GM19035 (cell line): ENCODE results near the gene EIF4G1.
A peak's percentile ranks its signal among the peaks of the same experiment; 100 is the strongest.
"Not testable (repeated sequence)": the region's sequence is repeated elsewhere in the genome, so short reads cannot be mapped to it uniquely, and the experiment has no call there.

Experiments
- ATAC-seq: cut with Tn5 transposase; IDR thresholded peaks from one replicate; pipeline ENCODE4 v1.9.1; 2021; ENCODE audit not compliant: unreplicated experiment

The EIF4G1 gene, protein sequence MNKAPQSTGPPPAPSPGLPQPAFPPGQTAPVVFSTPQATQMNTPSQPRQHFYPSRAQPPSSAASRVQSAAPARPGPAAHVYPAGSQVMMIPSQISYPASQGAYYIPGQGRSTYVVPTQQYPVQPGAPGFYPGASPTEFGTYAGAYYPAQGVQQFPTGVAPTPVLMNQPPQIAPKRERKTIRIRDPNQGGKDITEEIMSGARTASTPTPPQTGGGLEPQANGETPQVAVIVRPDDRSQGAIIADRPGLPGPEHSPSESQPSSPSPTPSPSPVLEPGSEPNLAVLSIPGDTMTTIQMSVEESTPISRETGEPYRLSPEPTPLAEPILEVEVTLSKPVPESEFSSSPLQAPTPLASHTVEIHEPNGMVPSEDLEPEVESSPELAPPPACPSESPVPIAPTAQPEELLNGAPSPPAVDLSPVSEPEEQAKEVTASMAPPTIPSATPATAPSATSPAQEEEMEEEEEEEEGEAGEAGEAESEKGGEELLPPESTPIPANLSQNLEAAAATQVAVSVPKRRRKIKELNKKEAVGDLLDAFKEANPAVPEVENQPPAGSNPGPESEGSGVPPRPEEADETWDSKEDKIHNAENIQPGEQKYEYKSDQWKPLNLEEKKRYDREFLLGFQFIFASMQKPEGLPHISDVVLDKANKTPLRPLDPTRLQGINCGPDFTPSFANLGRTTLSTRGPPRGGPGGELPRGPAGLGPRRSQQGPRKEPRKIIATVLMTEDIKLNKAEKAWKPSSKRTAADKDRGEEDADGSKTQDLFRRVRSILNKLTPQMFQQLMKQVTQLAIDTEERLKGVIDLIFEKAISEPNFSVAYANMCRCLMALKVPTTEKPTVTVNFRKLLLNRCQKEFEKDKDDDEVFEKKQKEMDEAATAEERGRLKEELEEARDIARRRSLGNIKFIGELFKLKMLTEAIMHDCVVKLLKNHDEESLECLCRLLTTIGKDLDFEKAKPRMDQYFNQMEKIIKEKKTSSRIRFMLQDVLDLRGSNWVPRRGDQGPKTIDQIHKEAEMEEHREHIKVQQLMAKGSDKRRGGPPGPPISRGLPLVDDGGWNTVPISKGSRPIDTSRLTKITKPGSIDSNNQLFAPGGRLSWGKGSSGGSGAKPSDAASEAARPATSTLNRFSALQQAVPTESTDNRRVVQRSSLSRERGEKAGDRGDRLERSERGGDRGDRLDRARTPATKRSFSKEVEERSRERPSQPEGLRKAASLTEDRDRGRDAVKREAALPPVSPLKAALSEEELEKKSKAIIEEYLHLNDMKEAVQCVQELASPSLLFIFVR (N-terminal part only)

DNA sequence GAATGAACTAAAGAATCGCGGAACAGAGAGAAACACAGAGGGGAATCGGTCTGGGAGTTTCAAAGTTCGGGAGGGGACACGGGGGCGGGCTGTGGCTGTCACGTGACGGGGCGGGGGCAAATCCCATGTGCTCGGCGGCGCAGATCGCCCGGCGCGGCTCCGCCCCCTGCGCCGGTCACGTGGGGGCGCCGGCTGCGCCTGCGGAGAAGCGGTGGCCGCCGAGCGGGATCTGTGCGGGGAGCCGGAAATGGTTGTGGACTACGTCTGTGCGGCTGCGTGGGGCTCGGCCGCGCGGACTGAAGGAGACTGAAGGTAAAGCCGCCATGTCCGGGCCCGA lies at the start of gene EIF4G1:
Gene EIF4G1, plus strand, starts transcription at position 244 of the 337 bp plus-strand sequence. CDS start 1,191 bp downstream, outside the sequence.
- peak; percentile 87 for ATAC-seq

DNA sequence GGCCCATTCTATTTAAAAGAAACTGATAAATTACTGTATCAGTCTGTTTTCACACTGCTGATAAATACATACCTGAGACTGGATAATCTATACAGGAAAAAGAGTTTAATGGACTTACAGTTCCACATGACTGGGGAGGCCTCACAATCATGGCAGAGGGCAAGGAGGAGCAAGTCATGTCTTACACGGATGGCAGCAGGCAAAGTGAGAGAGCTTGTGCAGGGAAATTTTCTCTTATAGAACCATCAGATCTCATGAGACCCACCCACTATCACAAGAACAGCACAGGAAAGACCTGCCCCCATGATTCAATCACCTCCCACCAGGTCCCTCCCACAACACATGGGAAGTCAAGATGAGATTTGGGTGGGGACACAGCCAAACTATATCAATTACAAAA lies 47.2 kb upstream of the EIF4G1 start:
- not testable (repeated sequence) for ATAC-seq

DNA sequence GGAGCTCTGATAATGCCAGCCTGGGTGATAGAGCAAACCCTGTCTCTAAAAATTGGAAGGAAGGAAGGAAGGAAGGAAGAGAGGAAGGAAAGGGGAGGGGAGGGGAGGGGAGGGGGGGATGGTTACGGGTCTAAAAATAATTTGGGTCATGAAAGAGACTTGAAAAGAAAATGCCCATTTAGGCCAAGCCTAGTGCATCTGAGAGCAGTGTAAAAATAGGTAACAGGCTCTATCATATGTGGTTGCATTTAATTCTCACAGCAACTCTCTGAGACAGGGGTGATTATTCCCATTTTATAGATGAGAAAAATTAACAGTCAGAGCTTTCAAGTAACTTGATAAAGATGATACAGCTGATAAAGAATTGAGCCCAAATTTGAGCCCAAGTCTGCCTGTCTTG lies 42.1 kb upstream of the EIF4G1 start:
- no peak for ATAC-seq

DNA sequence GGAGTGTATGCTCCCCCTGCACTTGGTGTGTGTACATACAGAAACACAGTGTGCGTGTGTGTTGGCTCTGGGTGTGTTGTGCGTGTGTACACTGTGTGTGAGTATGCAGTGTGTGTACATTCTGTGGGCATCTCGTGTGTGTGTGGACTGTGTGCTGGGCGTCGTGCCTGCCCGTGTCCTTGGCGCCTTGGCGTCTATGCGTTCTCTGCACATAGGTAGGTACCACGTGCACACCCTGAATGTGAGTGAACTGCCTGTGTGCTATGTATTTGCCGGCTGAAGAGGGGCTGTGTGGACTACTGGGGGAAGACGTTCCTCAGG lies 39.1 kb upstream of the EIF4G1 start:
- ATAC-seq: no peak

DNA sequence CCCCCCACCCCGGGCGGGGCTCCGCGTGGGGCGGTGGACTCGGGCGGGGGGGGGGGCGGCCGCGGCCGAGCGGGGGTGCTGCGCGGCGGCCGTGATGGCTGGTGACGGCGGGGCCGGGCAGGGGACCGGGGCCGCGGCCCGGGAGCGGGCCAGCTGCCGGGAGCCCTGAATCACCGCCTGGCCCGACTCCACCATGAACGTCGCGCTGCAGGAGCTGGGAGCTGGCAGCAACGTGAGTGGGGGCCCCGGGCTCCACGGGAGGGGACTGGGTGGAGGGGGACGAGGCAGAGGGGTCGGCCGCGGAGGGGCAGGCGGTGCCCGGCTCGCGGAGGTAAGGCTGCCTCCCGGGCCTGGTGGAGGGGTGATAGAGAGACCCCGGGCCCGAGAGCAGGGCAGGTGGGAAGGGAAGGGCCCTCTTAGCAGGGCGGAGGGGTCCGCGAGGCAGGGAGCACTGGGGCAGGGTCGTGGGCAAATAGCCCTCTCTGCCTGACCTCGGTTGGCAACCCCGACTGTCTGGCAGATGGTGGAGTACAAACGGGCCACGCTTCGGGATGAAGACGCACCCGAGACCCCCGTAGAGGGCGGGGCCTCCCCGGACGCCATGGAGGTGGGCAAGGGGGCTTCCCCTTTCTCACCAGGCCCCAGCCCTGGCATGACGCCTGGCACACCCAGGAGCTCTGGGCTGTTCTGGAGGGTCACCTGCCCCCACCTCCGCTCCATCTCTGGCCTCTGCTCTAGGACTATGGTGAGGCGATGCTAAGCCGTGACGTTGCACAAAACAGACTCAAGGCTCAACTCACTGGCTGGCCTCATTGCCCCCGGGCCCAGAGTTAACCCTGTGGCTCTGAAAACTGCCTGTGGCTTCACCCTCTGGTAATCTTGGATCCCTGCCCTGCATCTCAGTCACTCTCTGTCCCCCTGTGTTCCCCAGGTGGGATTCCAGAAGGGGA lies 38.2 kb upstream of the EIF4G1 start, which contains the start of gene ECE2:
Gene ECE2, plus strand, starts transcription at position 62 of the 950 bp plus-strand sequence. Its CDS starts 132 bp downstream, at position 194.
- no peak for ATAC-seq

DNA sequence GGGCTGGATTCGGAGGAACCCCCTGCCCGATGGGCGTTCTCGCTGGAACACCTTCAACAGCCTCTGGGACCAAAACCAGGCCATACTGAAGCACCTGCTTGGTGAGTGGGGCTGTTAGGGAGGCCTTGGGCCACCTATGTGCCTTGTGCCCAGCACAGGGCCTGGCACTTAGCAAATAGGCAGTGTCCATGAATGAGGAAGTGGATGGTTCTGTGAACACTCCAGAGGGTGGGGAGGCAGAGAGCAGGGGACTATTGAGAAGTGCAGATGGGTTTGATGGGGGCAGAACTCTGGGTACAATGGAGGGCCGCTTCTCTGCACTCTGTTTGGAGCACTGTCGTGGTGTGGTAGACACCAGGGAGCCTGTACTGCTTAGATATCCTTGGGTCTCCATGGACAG lies 37.0 kb upstream of the EIF4G1 start:
- ATAC-seq: no peak

DNA sequence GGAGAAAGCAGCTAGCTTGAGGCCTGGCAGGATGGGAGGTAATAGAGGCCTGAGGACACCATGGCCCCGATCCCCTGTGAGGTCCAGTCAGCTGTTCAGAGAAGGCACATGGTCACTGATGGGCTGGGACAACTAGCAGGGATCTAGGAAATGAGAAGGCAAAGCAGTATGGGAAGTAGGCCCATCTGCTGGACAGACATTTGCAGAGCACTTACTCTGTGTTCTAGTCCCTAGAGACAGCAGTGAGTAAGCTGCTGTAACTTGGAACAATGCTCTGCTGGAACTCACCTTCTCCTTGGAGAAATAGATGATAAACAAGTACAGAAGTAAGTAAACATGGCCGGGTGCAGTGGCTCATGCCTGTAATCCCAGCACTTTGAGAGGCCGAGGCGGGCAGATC lies 31.5 kb upstream of the EIF4G1 start:
- no peak for ATAC-seq

DNA sequence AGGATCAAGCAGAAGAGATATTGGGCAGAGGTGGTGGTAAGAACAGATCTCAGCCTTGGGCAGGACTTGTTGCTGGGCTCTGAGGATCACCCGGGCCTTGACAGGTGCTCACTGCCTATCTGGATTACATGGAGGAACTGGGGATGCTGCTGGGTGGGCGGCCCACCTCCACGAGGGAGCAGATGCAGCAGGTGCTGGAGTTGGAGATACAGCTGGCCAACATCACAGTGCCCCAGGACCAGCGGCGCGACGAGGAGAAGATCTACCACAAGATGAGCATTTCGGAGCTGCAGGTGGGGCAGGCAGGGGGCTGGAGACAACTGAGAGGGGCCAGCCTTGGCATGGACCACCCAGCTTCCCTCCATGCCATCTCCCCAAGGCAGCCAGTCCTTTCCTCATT lies 30.7 kb upstream of the EIF4G1 start:
- ATAC-seq: no peak

DNA sequence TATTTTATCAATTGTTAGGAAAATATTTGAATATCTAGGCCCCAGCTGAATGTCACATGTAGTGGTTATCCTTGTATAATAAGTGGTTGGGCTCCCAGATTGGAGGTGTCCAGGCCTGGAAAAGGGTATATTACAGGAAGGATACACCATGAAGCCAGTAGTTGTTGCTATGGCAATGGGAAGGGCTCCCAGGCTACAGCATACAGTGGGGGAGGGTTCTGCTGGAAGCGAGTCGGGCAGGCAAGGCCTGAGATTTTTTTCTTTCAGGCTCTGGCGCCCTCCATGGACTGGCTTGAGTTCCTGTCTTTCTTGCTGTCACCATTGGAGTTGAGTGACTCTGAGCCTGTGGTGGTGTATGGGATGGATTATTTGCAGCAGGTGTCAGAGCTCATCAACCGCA lies 29.7 kb upstream of the EIF4G1 start:
- no peak for ATAC-seq

DNA sequence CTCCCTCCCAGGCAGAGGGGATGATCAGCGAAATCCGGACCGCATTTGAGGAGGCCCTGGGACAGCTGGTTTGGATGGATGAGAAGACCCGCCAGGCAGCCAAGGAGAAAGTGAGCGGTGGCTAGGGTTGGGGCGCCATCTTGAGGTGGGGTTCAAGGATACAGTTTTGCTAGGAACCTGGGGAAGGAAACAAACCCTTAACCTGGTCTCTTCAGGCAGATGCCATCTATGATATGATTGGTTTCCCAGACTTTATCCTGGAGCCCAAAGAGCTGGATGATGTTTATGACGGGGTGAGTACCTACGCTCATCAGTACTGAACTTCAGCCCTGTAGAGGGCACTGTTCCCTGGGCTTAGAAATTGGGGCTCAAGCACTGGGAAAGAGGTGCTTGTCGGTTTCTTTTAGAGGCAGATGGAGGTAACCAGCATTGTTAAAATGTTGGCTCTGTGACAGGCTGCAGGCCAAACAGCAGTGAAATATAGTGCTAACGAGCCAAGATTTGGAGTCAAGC lies 24.9 kb upstream of the EIF4G1 start:
- no peak for ATAC-seq

DNA sequence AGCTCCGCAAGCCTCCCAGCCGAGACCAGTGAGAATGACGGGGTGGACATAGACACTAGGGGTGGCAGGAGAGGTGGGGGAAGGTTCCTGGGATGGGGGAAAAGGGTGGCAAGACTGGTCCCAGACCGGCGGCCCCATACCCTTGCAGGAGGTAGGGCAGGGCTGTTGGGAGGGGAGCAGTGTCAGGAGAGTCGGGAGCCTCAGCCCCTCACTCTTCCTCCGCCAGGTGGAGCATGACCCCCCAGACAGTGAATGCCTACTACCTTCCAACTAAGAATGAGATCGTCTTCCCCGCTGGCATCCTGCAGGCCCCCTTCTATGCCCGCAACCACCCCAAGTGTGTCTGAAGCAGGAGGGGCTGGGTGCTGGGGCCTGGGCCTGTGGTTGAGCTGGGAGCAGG lies 24.1 kb upstream of the EIF4G1 start:
- no peak for ATAC-seq

DNA sequence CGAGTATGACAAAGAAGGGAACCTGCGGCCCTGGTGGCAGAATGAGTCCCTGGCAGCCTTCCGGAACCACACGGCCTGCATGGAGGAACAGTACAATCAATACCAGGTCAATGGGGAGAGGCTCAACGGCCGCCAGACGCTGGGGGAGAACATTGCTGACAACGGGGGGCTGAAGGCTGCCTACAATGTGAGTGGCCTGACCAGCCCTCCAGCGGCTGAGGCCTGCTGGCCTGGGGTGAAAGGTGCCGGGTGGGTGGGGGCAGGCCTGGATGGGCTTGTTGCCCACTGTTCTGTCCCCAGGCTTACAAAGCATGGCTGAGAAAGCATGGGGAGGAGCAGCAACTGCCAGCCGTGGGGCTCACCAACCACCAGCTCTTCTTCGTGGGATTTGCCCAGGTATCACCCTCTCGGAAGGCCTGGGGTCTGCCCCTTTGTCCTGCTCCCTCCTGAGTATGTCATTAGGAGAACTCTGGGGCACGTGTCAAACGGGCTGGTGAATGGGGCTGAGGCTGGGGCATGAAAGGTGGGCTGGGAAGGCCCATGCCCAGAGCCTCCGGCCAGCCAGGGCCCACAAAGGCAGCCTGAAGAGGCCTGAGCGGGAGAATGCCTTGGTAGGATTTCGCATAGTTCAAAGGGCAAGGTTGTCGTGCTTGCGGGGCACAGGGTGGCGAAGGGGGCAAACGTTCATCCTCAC lies 23.2 kb upstream of the EIF4G1 start:
- no peak for ATAC-seq

DNA sequence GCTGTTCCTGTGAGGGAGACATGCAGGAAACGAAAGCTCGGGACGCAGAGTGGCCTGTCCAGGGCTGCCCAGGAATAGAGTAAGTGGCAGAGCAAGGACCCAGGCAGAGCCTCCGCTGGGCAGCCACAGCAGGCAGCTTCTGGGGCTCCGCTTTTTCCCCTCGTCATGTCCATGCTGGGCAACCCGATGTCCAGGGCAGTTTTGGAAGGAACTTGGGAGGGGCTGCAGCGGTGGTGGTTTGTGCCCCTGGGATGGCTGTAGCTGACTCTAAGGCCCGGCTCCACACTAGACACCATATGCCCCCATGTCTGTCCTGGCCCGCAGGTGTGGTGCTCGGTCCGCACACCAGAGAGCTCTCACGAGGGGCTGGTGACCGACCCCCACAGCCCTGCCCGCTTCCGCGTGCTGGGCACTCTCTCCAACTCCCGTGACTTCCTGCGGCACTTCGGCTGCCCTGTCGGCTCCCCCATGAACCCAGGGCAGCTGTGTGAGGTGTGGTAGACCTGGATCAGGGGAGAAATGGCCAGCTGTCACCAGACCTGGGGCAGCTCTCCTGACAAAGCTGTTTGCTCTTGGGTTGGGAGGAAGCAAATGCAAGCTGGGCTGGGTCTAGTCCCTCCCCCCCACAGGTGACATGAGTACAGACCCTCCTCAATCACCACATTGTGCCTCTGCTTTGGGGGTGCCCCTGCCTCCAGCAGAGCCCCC lies 22.5 kb upstream of the EIF4G1 start:
- no peak for ATAC-seq

DNA sequence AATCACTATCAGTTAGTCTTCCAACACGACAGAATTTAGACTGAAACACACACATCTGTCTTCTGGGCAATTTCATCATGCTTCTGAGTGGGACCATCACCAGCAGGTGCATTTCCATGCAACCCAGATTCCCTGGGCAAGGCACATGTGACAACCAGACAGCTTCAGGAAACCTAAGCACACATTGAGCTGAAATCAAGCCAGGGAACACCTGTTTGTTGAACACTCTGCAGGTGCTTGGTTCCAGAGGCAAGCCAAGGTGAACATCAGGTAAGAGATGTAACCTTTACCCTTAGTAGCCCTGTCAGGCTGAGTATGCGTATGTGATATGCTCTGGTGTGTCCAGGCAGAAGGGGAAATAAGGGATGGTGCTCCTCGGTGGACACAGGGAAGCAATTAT lies 18.6 kb upstream of the EIF4G1 start:
- ATAC-seq: no peak

DNA sequence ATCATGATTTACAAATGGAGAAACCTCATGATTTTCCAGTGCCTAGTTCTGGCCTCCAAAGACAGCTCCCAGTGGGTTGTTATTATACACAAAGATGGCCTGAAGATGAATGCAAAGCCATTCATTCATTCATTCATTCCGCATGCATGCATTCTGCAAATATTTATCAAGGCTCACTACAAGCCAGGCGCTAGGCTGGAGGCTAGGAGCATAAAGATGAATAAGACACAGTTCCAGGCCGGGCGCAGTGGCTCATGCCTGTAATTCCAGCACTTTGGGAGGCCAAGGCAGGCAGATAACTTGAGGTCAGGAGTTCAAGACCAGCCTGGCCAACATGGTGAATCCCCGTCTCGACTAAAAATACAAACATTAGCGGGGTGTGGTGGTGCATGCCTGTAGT lies 17.8 kb upstream of the EIF4G1 start:
- no peak for ATAC-seq

DNA sequence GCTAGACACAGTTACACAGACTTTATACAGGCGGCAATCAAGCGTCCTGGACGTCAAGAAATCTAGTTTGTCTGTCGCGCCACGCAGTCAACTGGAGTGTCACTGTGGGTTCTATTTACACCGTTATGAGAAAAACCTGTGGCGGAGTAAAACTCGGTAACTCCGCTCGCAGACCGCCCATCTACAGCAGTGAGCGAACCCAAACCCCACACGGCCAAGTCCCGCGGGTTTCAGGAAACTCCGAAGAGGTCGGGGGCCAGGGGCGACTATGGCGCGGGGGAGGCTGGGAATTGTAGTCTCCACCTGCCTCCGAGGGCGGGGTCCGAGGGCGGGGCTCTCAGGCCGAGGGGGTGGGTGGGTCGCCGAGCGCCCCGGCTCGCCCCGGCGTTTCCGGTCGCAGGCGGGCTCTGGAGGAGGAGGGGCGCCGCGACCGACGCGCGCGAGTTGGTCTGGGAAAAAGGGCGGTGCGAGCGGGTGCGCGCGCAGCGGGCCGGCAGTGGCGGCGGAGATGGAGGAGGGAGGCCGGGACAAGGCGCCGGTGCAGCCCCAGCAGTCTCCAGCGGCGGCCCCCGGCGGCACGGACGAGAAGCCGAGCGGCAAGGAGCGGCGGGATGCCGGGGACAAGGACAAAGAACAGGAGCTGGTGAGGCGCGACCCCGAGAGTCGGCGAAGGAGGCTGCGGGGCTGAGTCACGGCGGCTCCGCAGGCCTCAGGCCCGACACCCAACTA lies 15.5 kb upstream of the EIF4G1 start, which contains the start of gene PSMD2:
Gene PSMD2, plus strand, starts transcription at position 483 of the 729 bp plus-strand sequence. Its CDS starts 26 bp downstream, at position 509.
- ATAC-seq: peak; percentile 93

DNA sequence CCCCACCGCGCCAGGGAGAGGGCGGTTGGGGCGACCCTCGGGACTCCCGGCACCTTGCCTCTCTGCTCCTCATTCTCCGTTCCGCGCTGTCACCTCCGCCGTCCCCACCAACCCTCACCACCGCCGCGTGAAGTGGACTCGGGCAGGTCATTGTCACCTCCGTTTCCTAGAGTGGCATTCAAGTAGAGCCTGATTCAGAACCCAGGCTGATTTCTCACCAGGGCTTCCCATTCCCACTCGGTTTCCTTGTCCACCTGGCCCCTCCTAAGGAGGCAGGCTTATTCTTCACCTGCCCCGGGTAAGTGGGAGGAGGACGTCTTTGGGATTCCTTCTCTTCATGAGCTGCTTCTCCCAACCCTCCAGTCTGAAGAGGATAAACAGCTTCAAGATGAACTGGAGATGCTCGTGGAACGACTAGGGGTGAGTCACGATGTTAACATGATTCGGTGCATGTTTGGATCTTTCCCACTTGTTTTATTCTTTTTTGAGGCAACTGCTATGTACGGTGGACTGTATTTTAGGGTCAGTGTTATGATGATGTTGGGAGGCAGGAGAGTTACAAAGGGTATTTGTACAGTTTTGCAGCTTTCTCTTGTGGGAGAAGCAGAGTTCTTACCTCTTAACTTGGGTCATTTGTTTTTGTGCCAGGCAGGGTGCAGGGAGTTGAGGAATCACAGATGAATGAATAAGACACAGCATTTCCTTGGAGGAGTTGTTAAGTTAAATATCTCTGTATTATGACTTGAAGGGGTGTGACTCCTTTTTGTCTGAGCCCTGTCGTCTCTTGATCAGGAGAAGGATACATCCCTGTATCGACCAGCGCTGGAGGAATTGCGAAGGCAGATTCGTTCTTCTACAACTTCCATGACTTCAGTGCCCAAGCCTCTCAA lies 14.7 kb upstream of the EIF4G1 start:
- no peak for ATAC-seq
